Astrocyte (in vitro differentiated cells and primary cell): ENCODE data around the gene ARHGEF11.

Experiments used
- EZH2 ChIP-seq: IDR thresholded peaks from 2 replicates; pipeline ENCODE4 v1.6.1; 2012; ENCODE audit warnings: mild to moderate bottlenecking, low read length, inconsistent platforms; ENCODE audit not compliant: insufficient read depth
- TF ChIP-seq, protein P1 (sequence below): IDR thresholded peaks from 2 replicates; pipeline ENCODE4 v1.5.1; 2011; ENCODE audit warnings: low read depth, mild to moderate bottlenecking, inconsistent platforms, low read length, moderate library complexity; ENCODE audit not compliant: insufficient read depth

GRCh38 chr1:156957634-156958033 lies 87.9 kb downstream of the ARHGEF11 start:
- TF ChIP-seq, protein P1, sequence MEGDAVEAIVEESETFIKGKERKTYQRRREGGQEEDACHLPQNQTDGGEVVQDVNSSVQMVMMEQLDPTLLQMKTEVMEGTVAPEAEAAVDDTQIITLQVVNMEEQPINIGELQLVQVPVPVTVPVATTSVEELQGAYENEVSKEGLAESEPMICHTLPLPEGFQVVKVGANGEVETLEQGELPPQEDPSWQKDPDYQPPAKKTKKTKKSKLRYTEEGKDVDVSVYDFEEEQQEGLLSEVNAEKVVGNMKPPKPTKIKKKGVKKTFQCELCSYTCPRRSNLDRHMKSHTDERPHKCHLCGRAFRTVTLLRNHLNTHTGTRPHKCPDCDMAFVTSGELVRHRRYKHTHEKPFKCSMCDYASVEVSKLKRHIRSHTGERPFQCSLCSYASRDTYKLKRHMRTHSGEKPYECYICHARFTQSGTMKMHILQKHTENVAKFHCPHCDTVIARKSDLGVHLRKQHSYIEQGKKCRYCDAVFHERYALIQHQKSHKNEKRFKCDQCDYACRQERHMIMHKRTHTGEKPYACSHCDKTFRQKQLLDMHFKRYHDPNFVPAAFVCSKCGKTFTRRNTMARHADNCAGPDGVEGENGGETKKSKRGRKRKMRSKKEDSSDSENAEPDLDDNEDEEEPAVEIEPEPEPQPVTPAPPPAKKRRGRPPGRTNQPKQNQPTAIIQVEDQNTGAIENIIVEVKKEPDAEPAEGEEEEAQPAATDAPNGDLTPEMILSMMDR: no peak
- no peak for TF ChIP-seq EZH2
